ENCODE measurements around the gene NRXN3. TPM values are rescaled to one million over a fixed set of nuclear protein-coding genes. Genes with fewer than 3 reads are reported as not detected.

The NRXN3 gene
- total RNA-seq, 1 donor from 2014 or later, result 1.6 TPM

GRCh38 chr14:78292003-78292402 is 121.8 kb downstream of the NRXN3 start:
- Histone ChIP-seq H3K27me3 (ENCODE audit: control insufficient read depth, insufficient read depth, low read length) (no peaks in the 10 kb centered on the region), H3K36me3 (ENCODE audit: control insufficient read depth, insufficient read depth, low read length) (no peaks in the 10 kb centered on the region), H3K4me3 (ENCODE audit: low read depth, low read length) (no peak overlapping the region)
- no peak for TF ChIP-seq CTCF (IDR thresholded peaks at IDR 0.05; ENCODE audit: insufficient read depth, low read length, poor library complexity, severe bottlenecking)
- DNase-seq (ENCODE audit: low read depth), result no peak

GRCh38 chr14:78297858-78298257 is 127.7 kb downstream of the NRXN3 start:
- no peak for DNase-seq (ENCODE audit: low read depth)
- TF ChIP-seq CTCF (IDR thresholded peaks at IDR 0.05; ENCODE audit: insufficient read depth, low read length, poor library complexity, severe bottlenecking), result no peak
- no peaks in the 10 kb centered on the region for H3K36me3 ChIP-seq (ENCODE audit: control insufficient read depth, insufficient read depth, low read length)
- H3K27me3 ChIP-seq (ENCODE audit: control insufficient read depth, insufficient read depth, low read length), result peaks cover 2% of the 10 kb centered on the region
- no peak overlapping the region for H3K4me3 ChIP-seq (ENCODE audit: low read depth, low read length)

GRCh38 chr14:78298298-78298697 is 128.1 kb downstream of the NRXN3 start:
- TF ChIP-seq CTCF (IDR thresholded peaks at IDR 0.05; ENCODE audit: insufficient read depth, low read length, poor library complexity, severe bottlenecking), result no peak
- no peak for DNase-seq (ENCODE audit: low read depth)
- Histone ChIP-seq H3K4me3 (ENCODE audit: low read depth, low read length) (no peak overlapping the region), H3K36me3 (ENCODE audit: control insufficient read depth, insufficient read depth, low read length) (no peaks in the 10 kb centered on the region), H3K27me3 (ENCODE audit: control insufficient read depth, insufficient read depth, low read length) (peaks cover 2% of the 10 kb centered on the region)

- Histone ChIP-seq H3K27me3 (ENCODE audit: control insufficient read depth, insufficient read depth, low read length) (peaks cover 2% of the 10 kb centered on the region), H3K36me3 (ENCODE audit: control insufficient read depth, insufficient read depth, low read length) (no peaks in the 10 kb centered on the region), H3K4me3 (ENCODE audit: low read depth, low read length) (no peak overlapping the region)
- no peak for TF ChIP-seq CTCF (IDR thresholded peaks at IDR 0.05; ENCODE audit: insufficient read depth, low read length, poor library complexity, severe bottlenecking)
- DNase-seq (ENCODE audit: low read depth), result no peak
These were observed 132.7 kb downstream of the NRXN3 start for GRCh38 chr14:78302841-78303240.

- no peaks in the 10 kb centered on the region for H3K27me3 ChIP-seq (ENCODE audit: control insufficient read depth, insufficient read depth, low read length)
- no peak for DNase-seq (ENCODE audit: low read depth)
- no peak overlapping the region for H3K4me3 ChIP-seq (ENCODE audit: low read depth, low read length)
- no peaks in the 10 kb centered on the region for H3K36me3 ChIP-seq (ENCODE audit: control insufficient read depth, insufficient read depth, low read length)
- no peak for TF ChIP-seq CTCF (IDR thresholded peaks at IDR 0.05; ENCODE audit: insufficient read depth, low read length, poor library complexity, severe bottlenecking)
These were observed 137.5 kb downstream of the NRXN3 start for GRCh38 chr14:78307671-78308070.

- no peak for DNase-seq (ENCODE audit: low read depth)
- no peaks in the 10 kb centered on the region for H3K36me3 ChIP-seq (ENCODE audit: control insufficient read depth, insufficient read depth, low read length)
- no peak overlapping the region for H3K4me3 ChIP-seq (ENCODE audit: low read depth, low read length)
- H3K27me3 ChIP-seq (ENCODE audit: control insufficient read depth, insufficient read depth, low read length), result no peaks in the 10 kb centered on the region
- no peak for TF ChIP-seq CTCF (IDR thresholded peaks at IDR 0.05; ENCODE audit: insufficient read depth, low read length, poor library complexity, severe bottlenecking)
These were observed 137.9 kb downstream of the NRXN3 start for GRCh38 chr14:78308079-78308478.
